ENCODE data around the gene FAM193B.

DNA sequence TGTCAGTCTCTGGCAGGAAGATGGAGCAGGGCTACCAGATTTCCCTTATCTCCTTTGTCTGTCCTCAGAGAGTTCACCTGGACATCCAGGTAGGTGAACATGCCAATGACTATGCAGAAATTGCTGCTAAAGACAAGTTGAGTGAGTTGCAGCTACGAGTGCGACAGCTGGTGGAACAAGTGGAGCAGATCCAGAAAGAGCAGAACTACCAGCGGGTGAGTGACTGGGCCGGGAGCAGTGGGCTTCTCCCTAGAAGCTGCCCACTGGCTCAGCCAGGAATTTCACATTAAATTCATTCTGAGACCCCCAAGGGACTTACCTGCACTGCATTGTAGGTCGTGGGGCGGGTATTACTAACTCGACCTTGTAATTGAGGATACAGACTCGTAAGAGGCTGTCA is 39.7 kb upstream of the FAM193B start:
- TF ChIP-seq CTCF (IDR thresholded peaks at IDR 0.05): no peak
- no peak for TF ChIP-seq POLR2A (IDR thresholded peaks at IDR 0.05)

Measured in lower leg skin (tissue), 3 donors.